HG03520 (cell line): ENCODE measurements around the gene DLGAP1.
"Not testable (repeated sequence)": the region's sequence is repeated elsewhere in the genome, so short reads cannot be mapped to it uniquely, and the experiment has no call there.

Source experiments
- ATAC-seq: cut with Tn5 transposase; IDR thresholded peaks from one replicate; pipeline ENCODE4 v1.9.1; 2021; ENCODE audit warnings: mild to moderate bottlenecking, moderate library complexity; ENCODE audit not compliant: unreplicated experiment

DLGAP1 gene

GRCh38 chr18:3580523-3581025 is 874.5 kb downstream of the DLGAP1 start:
- ATAC-seq, result not testable (repeated sequence)

- ATAC-seq, result no peak
Observed at GRCh38 chr18:3579701-3580100, 875.4 kb downstream of the DLGAP1 start.

- no peak for ATAC-seq
Observed at GRCh38 chr18:3578621-3579020, 876.5 kb downstream of the DLGAP1 start.

- no peak for ATAC-seq
Observed at GRCh38 chr18:3577281-3577855, 877.7 kb downstream of the DLGAP1 start.

- ATAC-seq, result no peak
Observed at GRCh38 chr18:3572761-3573160, 882.3 kb downstream of the DLGAP1 start.

GRCh38 chr18:3566851-3567250 is 888.3 kb downstream of the DLGAP1 start:
- no peak for ATAC-seq

GRCh38 chr18:3560755-3561154 is 894.4 kb downstream of the DLGAP1 start:
- ATAC-seq, result no peak

- no peak for ATAC-seq
Observed at GRCh38 chr18:3554811-3555427, 900.2 kb downstream of the DLGAP1 start.

GRCh38 chr18:3554091-3554601 is 901.0 kb downstream of the DLGAP1 start:
- no peak for ATAC-seq

GRCh38 chr18:3552305-3552704 is 902.8 kb downstream of the DLGAP1 start:
- no peak for ATAC-seq

GRCh38 chr18:3547891-3548615 is 907.1 kb downstream of the DLGAP1 start:
- ATAC-seq, result no peak

GRCh38 chr18:3546106-3546505 is 909.0 kb downstream of the DLGAP1 start:
- no peak for ATAC-seq

GRCh38 chr18:3544537-3544936 is 910.6 kb downstream of the DLGAP1 start:
- no peak for ATAC-seq

- ATAC-seq, result no peak
Observed at GRCh38 chr18:3541549-3542386, 913.3 kb downstream of the DLGAP1 start.

- ATAC-seq, result no peak
Observed at GRCh38 chr18:3540805-3541548, 914.1 kb downstream of the DLGAP1 start.

GRCh38 chr18:3538954-3539617 is 916.0 kb downstream of the DLGAP1 start:
- ATAC-seq, result no peak

- no peak for ATAC-seq
Observed at GRCh38 chr18:3538456-3538855, 916.7 kb downstream of the DLGAP1 start.

GRCh38 chr18:3530807-3531206 is 924.3 kb downstream of the DLGAP1 start:
- no peak for ATAC-seq

- no peak for ATAC-seq
Observed at GRCh38 chr18:3529601-3530000, 925.5 kb downstream of the DLGAP1 start.

- ATAC-seq, result no peak
Observed at GRCh38 chr18:3529077-3529476, 926.0 kb downstream of the DLGAP1 start.
